ENCODE data around the gene MAST2. TPM values are rescaled to one million over a fixed set of nuclear protein-coding genes. Genes with fewer than 3 reads are reported as not detected.
"Not testable (repeated sequence)": the region's sequence is repeated elsewhere in the genome, so short reads cannot be mapped to it uniquely, and the experiment has no call there.

The MAST2 gene
- total RNA-seq, 1 donor from 2014 or later, result 81.2 TPM

DNA sequence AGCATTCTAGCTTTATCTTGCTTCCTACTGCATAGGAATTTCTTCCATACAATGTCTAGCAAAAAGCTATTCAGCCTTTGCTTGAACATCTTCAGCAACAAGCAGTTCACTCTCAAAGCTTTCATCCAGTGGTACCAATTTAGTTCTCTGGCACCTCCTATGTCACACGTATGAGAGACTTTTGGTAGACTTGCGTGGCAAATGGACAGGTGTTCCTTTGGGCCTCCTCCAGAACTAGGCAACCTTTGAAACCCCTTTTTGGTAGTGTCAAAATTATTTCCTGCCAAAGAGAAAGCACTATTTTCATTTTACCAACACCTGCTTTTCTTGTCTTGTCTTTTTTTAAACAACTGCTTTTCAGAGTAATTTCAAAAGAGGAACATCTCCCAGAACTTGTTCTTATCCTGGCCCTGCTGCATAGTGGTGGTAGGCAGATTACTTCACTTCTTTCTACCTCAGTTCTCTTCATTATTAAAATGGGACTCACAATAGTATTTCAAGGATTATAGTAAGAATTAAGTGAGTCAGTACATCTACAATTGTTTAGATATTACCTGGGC is 122.4 kb downstream of the MAST2 start:
- no peak for DNase-seq (ENCODE audit: low spot score)
- intact Hi-C loops (cut with DNase I), result no loop called here

DNA sequence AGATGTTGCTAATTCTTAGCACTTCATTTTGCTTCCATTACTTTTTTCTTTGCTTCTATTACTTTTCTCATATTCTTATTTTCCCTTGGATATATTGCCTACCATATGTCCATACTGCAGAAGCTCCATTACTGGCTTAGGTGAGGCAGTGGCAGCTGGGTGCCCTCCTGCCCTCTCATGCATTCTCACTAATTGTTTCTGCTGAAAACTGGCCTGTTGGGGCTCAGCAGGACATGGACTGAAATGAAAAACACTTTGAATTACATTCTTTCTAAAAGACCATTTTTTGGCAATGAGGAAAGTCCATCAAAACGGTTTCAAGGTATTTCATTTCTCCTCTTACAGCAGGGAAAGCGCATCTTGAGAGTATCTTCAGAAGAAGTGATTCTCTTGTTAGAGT is 122.9 kb downstream of the MAST2 start:
- no peak for DNase-seq (ENCODE audit: low spot score)
- intact Hi-C loops (cut with DNase I), result no loop called here

DNA sequence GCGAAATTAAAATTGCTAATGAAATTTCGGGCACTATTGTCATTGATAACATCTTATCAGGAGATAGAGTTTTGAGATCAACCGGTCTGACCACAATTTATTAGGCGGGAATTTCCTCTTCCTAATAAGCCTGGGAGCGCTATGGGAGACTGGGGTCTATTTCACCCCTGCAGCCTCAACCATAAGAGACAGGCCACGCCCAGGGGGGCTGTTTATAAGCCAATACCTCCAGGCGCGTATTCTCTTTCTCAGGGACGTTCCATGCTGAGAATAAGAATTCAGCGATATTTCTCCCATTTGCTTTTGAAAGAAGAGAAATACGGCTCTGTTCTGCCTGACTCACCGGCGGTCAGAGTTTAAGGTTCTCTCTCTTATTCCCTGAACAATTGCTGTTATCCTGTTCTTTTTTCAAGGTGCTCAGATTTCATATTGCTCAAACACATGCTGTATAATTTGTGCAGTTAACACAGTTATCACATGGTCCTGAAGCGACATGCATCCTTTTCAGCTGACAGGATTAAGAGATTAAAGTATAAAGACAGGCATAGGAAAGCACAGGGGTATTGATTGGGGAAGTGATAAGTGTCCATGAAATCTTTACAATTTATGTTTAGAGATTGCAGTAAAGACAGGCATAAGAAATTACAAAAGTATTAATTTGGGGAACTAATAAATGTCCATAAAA is 124.0 kb downstream of the MAST2 start:
- DNase-seq (ENCODE audit: low spot score); intact Hi-C loops (cut with DNase I): not testable (repeated sequence)

DNA sequence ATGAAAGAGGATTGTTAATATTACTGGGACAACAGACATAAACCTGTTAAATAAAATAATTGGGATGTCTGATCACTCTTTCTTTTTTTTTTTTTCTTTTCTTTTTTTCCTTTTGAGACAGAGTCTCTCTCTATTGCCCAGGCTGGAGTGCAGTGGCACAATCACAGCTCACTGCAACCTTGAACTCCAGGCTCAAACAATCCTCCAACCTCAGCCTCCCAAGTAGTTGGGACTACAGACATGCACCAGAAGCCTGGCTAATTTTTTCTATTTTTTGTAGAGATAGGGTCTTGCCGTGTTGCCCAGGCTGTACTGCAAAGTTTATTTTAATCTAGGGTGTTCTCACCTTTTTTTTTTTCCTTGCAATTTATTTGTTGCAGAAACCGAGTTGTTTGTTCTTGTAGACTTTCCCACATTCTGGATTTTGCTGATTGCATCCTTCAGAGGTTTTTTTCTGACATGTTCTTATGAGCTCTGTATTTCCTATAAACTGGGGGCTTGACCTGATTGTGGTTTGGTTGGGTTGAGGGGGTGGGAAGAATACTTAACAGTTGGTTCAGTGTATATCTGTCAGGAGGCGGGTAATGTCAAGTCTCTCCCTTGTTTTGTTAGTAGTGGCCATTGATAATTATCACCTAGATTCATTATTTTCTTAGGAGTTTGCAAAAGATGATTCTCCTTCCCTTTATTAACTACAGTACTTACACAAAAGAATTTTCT is 125.2 kb downstream of the MAST2 start:
- DNase-seq (ENCODE audit: low spot score), result no peak
- intact Hi-C loops (cut with DNase I), result no loop called here

DNA sequence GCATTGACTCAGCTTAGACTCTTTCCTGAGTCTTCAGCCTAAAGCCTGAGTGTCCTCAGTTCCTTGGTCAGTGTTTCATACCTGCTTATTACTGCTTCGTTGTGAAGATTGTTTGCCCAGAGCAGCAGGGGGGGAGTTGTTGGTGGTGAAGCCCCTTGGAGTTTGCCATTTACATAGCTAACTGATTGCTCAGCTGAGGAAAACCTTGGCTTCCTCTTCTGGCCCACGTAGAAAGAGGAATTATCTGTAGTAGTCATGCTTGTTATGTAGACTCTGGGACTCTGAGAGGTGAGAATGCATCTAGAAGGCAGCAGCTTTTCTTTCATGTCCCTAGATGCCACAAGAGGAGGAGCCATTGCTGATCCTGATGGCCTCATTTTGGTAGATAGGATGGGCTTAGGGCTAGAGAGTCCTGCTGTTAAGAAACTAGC is 125.9 kb downstream of the MAST2 start:
- intact Hi-C loops (cut with DNase I), result no loop called here

DNA sequence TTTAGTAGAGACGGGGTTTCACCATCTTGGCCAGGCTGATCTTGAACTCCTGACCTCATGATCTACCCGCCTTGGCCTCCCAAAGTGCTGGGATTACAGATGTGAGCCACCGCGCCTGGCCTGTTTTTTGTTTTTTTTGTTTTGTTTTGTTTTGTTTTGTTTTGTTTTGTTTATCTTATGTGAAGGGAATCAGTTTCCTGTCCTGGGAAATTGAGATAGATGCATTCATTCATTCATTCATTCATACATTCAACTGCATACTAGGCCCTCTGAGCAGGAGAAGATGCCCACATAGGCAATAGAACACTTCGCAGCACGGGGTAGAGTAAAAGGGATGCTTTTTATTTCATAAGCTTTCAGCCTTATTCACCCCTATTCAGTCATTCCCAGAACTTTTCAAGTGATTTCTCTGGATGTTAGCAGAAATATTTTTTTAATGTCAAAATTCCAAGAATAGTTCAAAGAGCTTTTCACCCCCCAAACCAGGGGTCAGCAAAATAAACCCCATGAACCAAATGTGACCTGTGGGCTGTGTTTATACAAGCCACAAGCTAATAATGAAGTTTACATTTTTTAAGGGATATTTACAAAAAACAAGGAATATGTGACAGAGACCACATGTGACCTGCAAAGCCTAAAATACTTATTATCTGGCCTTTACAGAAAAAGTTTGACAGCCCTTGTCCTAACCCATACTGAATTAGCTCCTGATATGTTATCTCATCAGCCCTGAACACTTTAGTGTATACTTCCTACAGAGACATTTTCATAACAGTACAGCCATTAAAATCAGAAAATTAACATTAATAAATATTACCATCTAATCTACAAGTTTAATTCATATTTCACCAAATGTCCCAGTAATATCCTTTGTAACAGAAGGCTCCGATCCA is 127.1 kb downstream of the MAST2 start:
- DNase-seq (ENCODE audit: low spot score), result no peak
- intact Hi-C loops (cut with DNase I), result no loop called here

More for the DNA sequence above, 125.9 kb downstream of the MAST2 start:
- no peak for DNase-seq (ENCODE audit: low spot score)

DNA sequence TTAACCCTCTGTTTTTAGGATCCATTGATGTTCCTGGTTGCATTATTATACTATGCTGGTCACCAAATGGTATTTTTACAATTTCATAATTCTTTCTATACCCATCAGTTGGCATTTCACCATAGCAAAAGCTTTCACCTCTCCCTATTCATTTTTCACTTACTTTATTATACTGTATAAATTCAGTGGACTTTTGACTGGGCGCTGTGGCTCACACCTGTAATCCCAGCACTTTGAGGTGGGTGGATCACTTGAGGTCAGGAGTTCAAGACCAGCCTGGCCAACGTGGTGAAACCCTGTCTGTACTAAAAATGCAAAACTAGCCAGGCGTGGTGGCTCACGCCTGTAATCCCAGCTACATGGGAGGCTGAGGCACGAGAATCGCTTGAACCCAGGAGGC is 128.8 kb downstream of the MAST2 start:
- DNase-seq (ENCODE audit: low spot score); intact Hi-C loops (cut with DNase I): not testable (repeated sequence)

DNA sequence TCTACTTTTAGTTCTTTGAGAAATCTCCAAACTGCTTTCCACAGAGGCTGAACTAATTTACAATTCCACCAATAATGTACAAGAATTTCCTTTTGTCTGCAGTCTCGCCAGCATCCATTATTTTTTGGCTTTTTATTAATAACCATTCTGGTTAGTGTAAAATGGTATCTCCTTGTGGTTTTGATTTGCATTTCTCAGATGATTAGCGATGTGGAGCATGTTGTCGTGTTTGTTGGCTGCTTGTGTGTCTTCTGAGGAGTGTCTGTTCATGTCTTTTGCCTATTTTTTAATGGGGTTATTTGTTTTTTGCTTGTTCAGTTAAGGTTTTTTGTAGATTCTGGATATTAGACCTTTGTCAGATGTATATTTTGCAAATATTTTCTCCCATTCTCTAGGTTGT is 131.5 kb downstream of the MAST2 start:
- intact Hi-C loops (cut with DNase I), result no loop called here
- DNase-seq (ENCODE audit: low spot score), result no peak

DNA sequence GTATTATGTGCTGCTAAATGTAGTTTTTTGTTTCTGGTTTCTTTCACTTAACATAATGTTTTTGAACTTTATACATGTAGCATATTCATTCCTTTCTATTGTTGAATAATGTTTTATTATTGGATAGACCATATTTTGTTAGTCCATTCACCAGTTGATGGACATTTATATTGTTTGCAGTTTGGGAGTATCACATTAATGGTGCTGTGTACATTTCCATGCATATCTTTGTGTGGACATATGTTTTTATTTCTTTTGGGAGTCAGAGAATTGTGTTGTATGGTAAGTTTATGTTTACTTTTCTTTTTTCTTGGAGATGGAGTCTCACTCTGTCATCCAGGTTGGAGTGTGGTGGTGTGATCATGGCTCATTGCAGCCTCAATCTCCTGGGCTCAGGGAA is 134.6 kb downstream of the MAST2 start:
- intact Hi-C loops (cut with DNase I), result no loop called here

DNA sequence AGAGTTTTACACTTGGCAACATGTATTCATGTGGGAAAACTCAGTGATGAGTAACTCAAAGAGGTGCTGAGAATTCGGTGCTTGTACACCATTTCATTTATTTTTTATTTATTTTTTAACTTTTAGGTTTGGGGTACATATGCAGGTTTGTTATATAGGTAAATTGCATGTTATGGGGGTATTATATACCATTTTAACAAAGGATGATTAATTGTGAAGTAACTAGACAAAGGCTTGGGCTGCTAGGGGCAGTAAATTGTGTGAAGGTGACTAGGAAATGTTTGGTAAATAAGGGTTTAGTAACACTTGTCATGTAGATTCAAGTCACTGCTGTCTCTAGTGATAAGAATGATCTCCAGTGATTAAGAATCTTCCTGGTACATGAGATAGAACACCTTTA is 139.0 kb downstream of the MAST2 start:
- intact Hi-C loops (cut with DNase I), result no loop called here
- DNase-seq (ENCODE audit: low spot score), result no peak

More for the DNA sequence above, 134.6 kb downstream of the MAST2 start:
- no peak for DNase-seq (ENCODE audit: low spot score)

DNA sequence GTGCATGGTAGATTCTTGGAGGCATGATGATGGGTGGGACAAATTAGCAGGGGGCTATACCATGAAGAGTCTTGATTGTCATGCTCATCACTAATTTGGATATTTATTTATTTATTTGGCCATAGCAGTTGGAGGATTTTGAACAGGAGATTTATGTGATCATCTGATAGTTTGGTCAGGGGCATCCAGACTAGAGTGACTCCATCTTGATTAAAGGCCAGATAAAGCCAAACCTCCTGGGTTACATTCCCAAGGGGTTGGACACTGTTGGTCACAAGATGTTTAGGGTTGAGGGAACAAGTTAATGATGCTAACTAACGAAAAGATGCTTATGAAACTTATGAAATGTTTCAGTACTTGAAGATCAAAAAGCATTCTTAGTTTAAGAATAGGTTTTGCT is 139.8 kb downstream of the MAST2 start:
- intact Hi-C loops (cut with DNase I), result no loop called here
- no peak for DNase-seq (ENCODE audit: low spot score)

DNA sequence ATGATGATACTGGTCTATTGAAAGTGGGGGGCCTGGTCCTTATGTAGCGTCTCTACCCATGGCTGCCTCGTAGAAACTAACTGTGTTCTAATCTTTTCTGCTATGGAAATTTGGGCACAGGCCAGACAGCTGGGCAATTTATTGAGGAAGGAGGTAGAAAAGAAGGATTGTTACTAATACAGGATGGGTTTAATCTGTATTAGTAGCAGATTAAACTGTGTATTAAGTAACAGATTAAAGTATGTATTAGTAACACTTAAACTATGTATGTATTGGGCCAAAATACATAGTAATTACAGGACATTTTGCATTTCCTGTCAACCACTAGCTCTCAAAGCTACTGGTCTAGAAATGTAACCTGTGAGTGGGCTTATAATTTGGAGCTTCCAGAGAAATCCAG is 142.0 kb downstream of the MAST2 start:
- no peak for DNase-seq (ENCODE audit: low spot score)
- intact Hi-C loops (cut with DNase I), result no loop called here

DNA sequence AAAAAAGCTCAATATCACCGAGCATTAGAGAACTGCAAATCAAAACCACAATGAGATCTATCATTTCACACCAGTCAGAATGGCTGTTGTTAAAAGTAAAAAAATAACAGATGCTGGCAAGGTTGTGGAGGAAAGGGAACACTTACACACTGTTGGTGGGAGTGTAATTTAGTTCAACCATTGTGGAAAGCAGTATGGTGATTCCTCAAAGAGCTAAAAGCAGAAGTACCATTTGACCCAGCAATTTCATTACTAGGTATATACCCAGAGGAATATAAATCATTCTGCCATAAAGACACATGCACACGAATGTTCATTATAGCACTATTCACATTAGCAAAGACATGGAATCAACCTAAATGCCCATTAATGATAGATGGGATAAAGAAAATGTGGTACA is 146.1 kb downstream of the MAST2 start:
- intact Hi-C loops (cut with DNase I); DNase-seq (ENCODE audit: low spot score): not testable (repeated sequence)

DNA sequence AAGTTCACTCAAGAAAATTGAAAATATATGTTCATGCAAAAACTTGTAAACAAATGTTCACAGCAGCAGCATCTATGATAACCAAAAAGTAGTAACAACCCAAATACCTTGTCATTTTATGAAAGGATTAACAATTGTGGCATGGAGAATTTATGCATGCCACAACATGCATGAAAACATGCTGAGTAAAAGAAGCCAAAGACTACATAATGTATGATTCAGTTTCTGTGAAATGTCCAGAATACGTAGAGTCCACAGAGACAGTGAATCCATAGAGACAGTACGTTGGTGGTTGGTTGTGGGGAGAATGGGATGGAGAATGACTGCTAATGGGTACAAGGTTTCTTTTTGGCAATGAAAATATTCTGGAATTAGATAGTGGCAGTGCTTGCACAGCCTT is 148.7 kb downstream of the MAST2 start:
- intact Hi-C loops (cut with DNase I), result no loop called here
- DNase-seq (ENCODE audit: low spot score), result no peak

DNA sequence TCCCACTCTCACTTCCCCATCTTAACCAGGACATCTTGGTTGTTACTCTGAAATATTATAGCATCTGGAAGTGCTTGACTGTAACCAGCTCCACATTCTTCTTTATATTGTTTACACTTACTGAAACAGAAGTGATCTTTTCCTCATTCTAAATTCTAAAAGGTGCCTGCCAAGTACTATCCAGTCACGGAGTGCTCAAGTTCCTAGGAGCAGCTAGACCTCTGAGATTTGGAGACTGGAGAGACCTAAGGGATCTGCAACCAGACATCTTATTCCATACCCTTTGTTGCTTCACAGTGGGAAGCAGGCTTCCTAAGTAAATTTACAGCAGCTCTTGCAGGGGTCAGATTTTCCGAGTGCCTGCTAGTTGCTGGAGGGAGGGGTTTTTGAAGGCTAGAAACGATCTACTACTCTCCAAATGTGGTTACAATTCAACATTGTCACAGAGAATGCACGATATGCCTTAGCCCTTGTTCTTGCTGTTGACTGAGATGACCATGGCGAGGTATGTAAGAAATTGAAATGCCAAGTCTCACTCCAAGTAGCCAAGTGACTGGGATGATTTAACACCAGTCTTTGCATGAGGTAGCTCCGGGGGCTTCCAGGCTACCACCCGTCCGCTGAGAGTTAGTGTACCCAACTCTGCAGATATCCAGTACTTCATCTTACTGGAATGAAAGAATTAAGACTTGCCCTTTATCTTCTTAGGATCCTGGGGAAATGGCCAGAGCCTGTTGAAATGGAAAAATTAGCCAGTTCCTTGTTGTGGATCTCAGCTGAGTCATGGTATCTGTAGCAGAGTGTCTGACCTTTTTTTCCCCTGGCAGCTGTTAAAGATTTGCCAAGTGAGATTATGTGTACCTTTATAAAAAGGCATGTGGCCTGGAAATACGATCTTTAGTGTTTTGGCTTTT is 150.8 kb downstream of the MAST2 start:
- DNase-seq (ENCODE audit: low spot score), result no peak

DNA sequence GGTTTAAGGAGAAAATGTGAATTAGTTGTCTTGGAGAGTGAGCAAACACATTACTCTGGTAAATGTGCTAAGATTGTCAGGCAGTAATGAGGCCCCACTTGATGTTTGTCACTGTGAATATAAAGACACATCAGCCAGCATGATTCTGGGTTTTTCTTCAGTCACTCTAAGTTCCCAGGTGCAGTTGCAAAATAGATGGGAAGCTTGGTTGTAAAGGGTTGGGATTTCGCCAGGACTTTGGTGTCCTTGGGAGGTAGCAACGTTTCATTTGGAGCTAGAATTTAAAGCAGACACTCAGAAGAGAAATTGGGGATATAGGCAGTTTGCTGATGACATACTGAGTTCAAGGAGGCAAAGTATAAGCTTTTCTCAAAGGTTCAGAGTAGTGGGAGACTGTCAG is 154.3 kb downstream of the MAST2 start:
- intact Hi-C loops (cut with DNase I), result no loop called here
- no peak for DNase-seq (ENCODE audit: low spot score)

More for the DNA sequence above, 150.8 kb downstream of the MAST2 start:
- intact Hi-C loops (cut with DNase I), result no loop called here

DNA sequence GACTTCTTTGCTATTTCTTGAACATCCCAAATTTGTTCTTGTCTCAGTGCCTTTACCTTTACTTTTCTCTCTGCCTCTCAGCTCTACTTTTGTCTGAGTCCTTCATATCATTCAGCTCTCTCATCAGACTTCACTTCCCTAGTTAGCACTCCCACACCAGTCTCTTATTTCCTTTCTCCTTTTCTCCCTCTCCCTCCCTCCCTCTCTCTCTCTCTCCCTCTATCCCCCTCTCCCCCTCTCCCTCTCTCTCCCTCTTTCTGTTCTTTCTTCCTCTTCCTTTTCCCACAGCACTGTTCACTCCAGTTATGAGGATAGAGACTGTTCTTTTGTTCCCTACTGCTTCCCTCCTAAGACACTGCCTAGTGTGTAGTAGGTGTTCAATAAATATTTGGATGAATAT is 154.9 kb downstream of the MAST2 start:
- DNase-seq (ENCODE audit: low spot score), result no peak
- intact Hi-C loops (cut with DNase I), result no loop called here

DNA sequence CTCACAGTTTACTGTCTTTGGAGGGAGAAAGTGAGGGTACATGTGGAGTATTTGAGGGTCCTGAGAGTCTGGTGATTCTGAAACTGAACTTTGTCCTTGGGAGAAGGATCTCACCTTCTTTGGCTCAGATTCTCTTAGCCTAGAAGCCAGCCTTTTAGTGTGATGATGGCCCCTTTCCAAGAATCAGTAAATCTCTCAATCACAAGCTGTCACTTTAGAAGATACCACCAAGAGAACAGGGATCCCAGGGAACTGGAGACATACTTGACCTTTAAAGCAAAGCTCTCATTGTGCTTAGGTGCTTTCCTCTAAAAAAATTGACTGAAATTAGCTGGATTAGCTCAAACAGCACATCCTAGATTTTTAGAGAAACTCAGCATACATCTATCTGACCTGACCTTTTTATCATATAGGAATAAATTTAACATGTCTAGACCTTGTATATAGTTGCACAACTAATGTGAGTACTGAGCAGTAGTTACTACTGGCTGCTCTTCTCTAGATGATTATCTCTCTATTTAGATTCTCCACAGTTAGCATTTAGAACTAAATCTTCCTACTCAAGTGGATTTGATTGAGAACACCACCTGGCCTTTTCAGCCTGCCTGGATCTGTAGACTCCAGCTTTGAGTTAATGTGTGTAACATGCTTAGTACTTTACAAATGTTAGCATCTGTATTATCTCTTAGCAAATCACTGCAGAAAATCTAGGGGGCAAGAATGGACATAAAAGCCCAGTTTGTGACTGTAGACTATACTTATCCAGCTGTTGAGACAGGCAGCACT is 157.7 kb downstream of the MAST2 start:
- DNase-seq (ENCODE audit: low spot score), result no peak
- intact Hi-C loops (cut with DNase I), result no loop called here
